Smooth muscle cell (in vitro differentiated cells): ENCODE data around the gene PNMA6E. TPM values are rescaled to one million over a fixed set of nuclear protein-coding genes. Genes with fewer than 3 reads are reported as not detected.

Source experiments
- DNase-seq: peaks from one replicate; lab custom pipeline; 2025; ENCODE audit not compliant: unreplicated experiment; lab: John Stamatoyannopoulos, UW
- H2AFZ ChIP-seq: fragments of 200-600 bp; sonication (generic); 2 replicates; pipeline ENCODE4 v1.6.0; 2016; ENCODE audit warnings: antibody characterized with exemption, low read depth, mild to moderate bottlenecking
- H3F3A ChIP-seq: fragments of 200-600 bp; sonication (generic); 2 replicates; pipeline ENCODE4 v1.6.0; 2017; ENCODE audit warnings: antibody characterized with exemption, low read depth
- H3K27ac ChIP-seq: fragments of 200-600 bp; sonication (generic); 2 replicates; pipeline ENCODE4 v1.5.1; 2016; ENCODE audit warnings: low read depth, mild to moderate bottlenecking
- H3K27me3 ChIP-seq: fragments of 200-600 bp; sonication (generic); 2 replicates; pipeline ENCODE4 v1.6.1; 2016; ENCODE audit warnings: low read depth, mild to moderate bottlenecking
- H3K36me3 ChIP-seq: fragments of 200-600 bp; sonication (generic); 2 replicates; pipeline ENCODE4 v1.5.1; 2016; ENCODE audit warnings: low read depth
- H3K4me1 ChIP-seq: fragments of 200-600 bp; sonication (generic); 2 replicates; pipeline ENCODE4 v1.5.1; 2016; ENCODE audit warnings: low read depth
- H3K4me2 ChIP-seq: fragments of 200-600 bp; sonication (generic); 2 replicates; pipeline ENCODE4 v1.6.0; 2016; ENCODE audit warnings: mild to moderate bottlenecking
- H3K4me3 ChIP-seq: fragments of 200-600 bp; sonication (generic); 2 replicates; pipeline ENCODE4 v1.5.1; 2016; ENCODE audit warnings: mild to moderate bottlenecking
- H3K79me2 ChIP-seq: fragments of 200-600 bp; sonication (generic); 2 replicates; pipeline ENCODE4 v1.6.0; 2016; ENCODE audit warnings: low read depth, mild to moderate bottlenecking
- H3K9ac ChIP-seq: fragments of 200-600 bp; sonication (generic); 2 replicates; pipeline ENCODE4 v1.6.0; 2016; ENCODE audit warnings: low read depth
- H3K9me3 ChIP-seq: fragments of 200-600 bp; sonication (generic); replicated peaks from 2 replicates; pipeline ENCODE4 v1.5.1; 2016; ENCODE audit warnings: low read depth
- H4K20me1 ChIP-seq: fragments of 200-600 bp; sonication (generic); 2 replicates; pipeline ENCODE4 v1.6.0; 2016; ENCODE audit warnings: low read depth
- WGBS: methylation state at CpG from one replicate; pipeline ENCODE4 v1.1.7; 2016; ENCODE audit warnings: low lambda C conversion rate; 5-methylcytosine and 5-hydroxymethylcytosine counted together
- polyA plus RNA-seq: library from polyadenylated mRNA; unstranded; fragments of >200 nt; fragmentation: Nextera tagmentation; extraction: Ambion mirVana; gene quantifications from 2 replicates; pipeline ENCODE4 v1.2.1, GENCODE V29; 2016
- total RNA-seq: library from RNA; depleted of rRNA; stranded (reverse); fragments of >200 nt; gene quantifications from 2 replicates; pipeline ENCODE4 v1.2.3, GENCODE V29; 2014
- TF ChIP-seq, protein P1 (sequence below): fragments of 200-600 bp; sonication (generic); IDR thresholded peaks from 2 replicates; pipeline ENCODE4 v1.5.1; 2017; ENCODE audit warnings: borderline replicate concordance, mild to moderate bottlenecking, antibody characterized with exemption; ENCODE audit not compliant: insufficient read depth, poor library complexity, severe bottlenecking

Gene PNMA6E
- total and polyA plus RNA-seq, 2 experiments from 2014 or later: not detected

DNA sequence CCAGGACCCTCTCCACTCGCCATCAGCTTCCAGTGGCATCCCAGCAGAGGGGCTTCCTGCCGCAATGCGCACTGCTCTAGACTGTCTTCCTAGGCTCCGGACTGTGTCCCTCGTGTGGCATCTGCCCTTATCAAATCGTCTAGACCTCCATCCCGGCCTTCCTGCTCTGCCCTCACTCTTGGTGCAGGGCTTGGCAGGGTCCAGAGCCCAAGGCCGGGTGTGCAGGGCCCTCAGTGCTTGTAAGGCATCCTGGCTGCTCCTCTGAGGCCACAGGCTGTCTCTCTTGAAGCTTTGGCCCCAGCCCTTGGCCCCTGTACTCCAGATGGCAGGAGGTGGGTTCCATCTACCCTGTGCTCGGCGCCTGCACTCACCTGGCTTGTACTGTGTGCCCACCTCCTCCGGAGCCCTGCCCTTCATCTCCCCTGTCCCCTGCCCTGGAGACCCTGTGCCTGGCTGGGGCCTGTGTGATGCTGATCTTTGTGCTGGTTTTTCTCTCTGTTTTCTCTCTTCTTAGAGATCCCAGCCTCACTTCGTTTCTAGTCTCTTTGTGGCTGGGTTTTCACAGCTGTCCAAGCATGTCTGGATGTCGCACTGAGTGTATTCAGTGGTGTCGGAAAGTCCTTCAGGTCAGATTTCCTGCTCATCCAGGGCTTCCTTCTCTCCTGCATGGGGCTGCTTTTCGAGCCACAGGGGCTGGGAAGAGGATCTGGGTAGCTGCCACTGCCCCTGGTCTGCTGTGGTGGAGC, 48.4 kb upstream of the PNMA6E start:
- H2AFZ ChIP-seq: no peak overlapping the region
- no peak overlapping the region for H3K9ac ChIP-seq
- no peak overlapping the region for H3K4me2 ChIP-seq
- no peaks in the 10 kb centered on the region for H3K27me3 ChIP-seq
- no peaks in the 10 kb centered on the region for H4K20me1 ChIP-seq
- no peak for DNase-seq
- no peaks in the 10 kb centered on the region for H3K4me1 ChIP-seq
- H3K9me3 ChIP-seq: no peaks in the 10 kb centered on the region
- no peaks in the 10 kb centered on the region for H3K79me2 ChIP-seq
- WGBS: 78% methylated on average over 15 of the region's 15 CpGs
- TF ChIP-seq, protein P1, sequence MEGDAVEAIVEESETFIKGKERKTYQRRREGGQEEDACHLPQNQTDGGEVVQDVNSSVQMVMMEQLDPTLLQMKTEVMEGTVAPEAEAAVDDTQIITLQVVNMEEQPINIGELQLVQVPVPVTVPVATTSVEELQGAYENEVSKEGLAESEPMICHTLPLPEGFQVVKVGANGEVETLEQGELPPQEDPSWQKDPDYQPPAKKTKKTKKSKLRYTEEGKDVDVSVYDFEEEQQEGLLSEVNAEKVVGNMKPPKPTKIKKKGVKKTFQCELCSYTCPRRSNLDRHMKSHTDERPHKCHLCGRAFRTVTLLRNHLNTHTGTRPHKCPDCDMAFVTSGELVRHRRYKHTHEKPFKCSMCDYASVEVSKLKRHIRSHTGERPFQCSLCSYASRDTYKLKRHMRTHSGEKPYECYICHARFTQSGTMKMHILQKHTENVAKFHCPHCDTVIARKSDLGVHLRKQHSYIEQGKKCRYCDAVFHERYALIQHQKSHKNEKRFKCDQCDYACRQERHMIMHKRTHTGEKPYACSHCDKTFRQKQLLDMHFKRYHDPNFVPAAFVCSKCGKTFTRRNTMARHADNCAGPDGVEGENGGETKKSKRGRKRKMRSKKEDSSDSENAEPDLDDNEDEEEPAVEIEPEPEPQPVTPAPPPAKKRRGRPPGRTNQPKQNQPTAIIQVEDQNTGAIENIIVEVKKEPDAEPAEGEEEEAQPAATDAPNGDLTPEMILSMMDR: no peak
- H3F3A ChIP-seq: no peaks in the 10 kb centered on the region
- no peaks in the 10 kb centered on the region for H3K36me3 ChIP-seq
- H3K4me3 ChIP-seq: no peak overlapping the region
- H3K27ac ChIP-seq: no peak overlapping the region

DNA sequence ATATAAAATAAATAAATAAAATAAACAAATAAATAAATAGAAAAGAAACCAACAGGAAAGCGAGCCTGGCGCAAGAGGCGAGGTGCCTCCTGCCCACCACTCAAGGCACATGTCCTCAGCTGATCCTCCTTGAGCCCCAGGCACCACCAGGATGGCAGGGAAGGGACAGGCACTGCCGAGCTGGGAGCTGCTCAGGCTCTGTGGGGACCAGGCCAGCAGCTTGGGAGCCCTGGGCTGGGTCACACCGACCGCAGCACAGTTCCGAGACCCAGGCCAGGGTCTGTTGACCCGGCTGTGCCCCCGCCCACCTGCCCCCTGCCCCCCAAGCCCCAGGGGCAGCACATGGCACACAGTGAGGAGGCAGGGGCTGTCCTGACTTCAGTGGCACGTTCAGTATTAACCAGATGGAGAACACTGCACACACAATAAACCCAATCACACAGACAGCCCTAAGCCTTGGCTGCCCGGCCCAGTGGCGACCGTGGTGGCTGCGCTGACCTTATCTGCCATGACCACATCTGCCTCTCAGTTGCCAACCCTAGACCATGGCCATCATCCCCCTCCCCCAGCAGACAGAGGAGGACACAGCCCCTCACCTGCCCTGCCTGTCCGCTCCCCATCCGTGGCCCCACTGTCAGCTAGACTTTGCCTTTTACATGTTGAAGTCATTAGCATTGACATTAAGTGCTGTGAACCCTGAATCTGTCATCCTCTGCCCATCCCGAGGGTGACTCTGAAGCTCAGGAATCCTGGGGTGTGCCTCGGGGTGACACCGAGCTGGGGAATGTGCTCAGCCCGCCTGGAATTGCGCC, 47.6 kb upstream of the PNMA6E start:
- WGBS: 88% methylated on average over 21 of the region's 21 CpGs
- DNase-seq: no peak

DNA sequence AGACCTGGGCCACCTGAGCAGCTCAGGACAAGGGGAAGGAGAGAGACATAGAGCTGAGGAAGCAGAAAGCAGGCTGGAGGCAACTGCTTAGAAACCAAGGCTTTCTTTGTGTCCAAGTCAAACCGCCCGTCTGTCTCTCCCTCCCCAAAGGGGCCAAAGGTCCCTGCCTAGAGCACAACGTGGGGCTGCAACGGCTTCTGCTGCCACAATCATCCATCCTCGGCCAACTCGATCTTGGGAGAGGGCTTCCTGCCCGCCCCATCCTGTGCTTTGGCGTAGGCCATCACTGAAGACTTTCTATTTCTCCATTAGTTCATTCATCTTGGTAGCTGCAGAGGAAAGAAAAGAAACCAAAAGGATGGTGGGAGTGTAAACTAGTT, 46.4 kb upstream of the PNMA6E start:
- no peak overlapping the region for H2AFZ ChIP-seq
- no peak overlapping the region for H3K4me2 ChIP-seq
- no peaks in the 10 kb centered on the region for H3K9me3 ChIP-seq
- no peak overlapping the region for H3K27ac ChIP-seq
- 91% methylated on average over 8 of the region's 8 CpGs for WGBS
- H3K36me3 ChIP-seq: no peaks in the 10 kb centered on the region
- H3K9ac ChIP-seq: no peak overlapping the region
- no peaks in the 10 kb centered on the region for H4K20me1 ChIP-seq
- TF ChIP-seq, protein P1: no peak
- no peak overlapping the region for H3K4me3 ChIP-seq
- no peak for DNase-seq
- H3F3A ChIP-seq: no peaks in the 10 kb centered on the region
- H3K79me2 ChIP-seq: no peaks in the 10 kb centered on the region
- H3K4me1 ChIP-seq: no peaks in the 10 kb centered on the region
- no peaks in the 10 kb centered on the region for H3K27me3 ChIP-seq

More for the DNA sequence above, 47.6 kb upstream of the PNMA6E start:
- Histone ChIP-seq H3F3A (no peaks in the 10 kb centered on the region), H3K27me3 (no peaks in the 10 kb centered on the region), H2AFZ (no peak overlapping the region), H3K9me3 (no peaks in the 10 kb centered on the region), H3K9ac (no peak overlapping the region), H3K79me2 (no peaks in the 10 kb centered on the region), H3K36me3 (no peaks in the 10 kb centered on the region), H4K20me1 (no peaks in the 10 kb centered on the region), H3K4me1 (no peaks in the 10 kb centered on the region), H3K4me3 (no peak overlapping the region), H3K27ac (no peak overlapping the region), H3K4me2 (no peak overlapping the region)
- TF ChIP-seq, protein P1: no peak
